HCT116 (cell line): ENCODE measurements around the gene ERN1.
"Not testable (repeated sequence)": the region's sequence is repeated elsewhere in the genome, so short reads cannot be mapped to it uniquely, and the experiment has no call there.

Experiments used
- CTCF ChIP-seq, 3 experiments: fragments of 200-600 bp in 1 of 3; sonication (generic) in 1 of 3; IDR thresholded peaks in 2 of 3; conservative IDR thresholded peaks in 1 of 3; 2 replicates each; pipeline ENCODE4 v1.5.1; 2012 to 2017; ENCODE audit warnings: low read depth in 2 of 3, low read length in 2 of 3, antibody characterized with exemption in 1 of 3, borderline replicate concordance in 1 of 3, control low read depth in 1 of 3, mild to moderate bottlenecking in 1 of 3, mixed read lengths in 1 of 3, mixed run types in 1 of 3, moderate library complexity in 1 of 3; ENCODE audit not compliant: insufficient read depth in 1 of 3
- ELF1 ChIP-seq: IDR thresholded peaks from 2 replicates; pipeline ENCODE4 v1.6.1; 2012; ENCODE audit warnings: low read depth, borderline replicate concordance
- EZH2 ChIP-seq: fragments of 200-600 bp; sonication (generic); IDR thresholded peaks from 2 replicates; pipeline ENCODE4 v1.6.1; 2017; ENCODE audit warnings: antibody characterized with exemption, mixed run types
- EZH2phosphoT487 ChIP-seq: fragments of 200-600 bp; IDR thresholded peaks from 2 replicates; pipeline ENCODE4 v1.6.1; 2018; ENCODE audit warnings: antibody characterized with exemption, borderline replicate concordance
- POLR2A ChIP-seq: IDR thresholded peaks from 2 replicates; pipeline ENCODE4 v1.7.0; 2011; ENCODE audit warnings: borderline replicate concordance; ENCODE audit not compliant: insufficient read depth, insufficient read length; ENCODE audit errors: extremely low read depth
- POLR2AphosphoS5 ChIP-seq: IDR thresholded peaks from 2 replicates; pipeline ENCODE4 v1.6.1; 2011; ENCODE audit warnings: mild to moderate bottlenecking, low read depth, low read length, moderate library complexity
- RAD21 ChIP-seq: IDR thresholded peaks from 2 replicates; pipeline ENCODE4 v1.6.1; 2012; ENCODE audit warnings: low read depth, mild to moderate bottlenecking
- TCF7L2 ChIP-seq: IDR thresholded peaks from 2 replicates; pipeline ENCODE4 v1.7.0; 2011; ENCODE audit warnings: borderline replicate concordance, inconsistent platforms; ENCODE audit not compliant: insufficient read depth, insufficient read length; ENCODE audit errors: extremely low read depth
- TF ChIP-seq, protein P1 (sequence below): IDR thresholded peaks from 2 replicates; pipeline ENCODE4 v1.6.1; 2012
- TF ChIP-seq, protein P2 (sequence below): IDR thresholded peaks from 2 replicates; pipeline ENCODE4 v1.6.1; 2012; ENCODE audit warnings: low read depth

DNA sequence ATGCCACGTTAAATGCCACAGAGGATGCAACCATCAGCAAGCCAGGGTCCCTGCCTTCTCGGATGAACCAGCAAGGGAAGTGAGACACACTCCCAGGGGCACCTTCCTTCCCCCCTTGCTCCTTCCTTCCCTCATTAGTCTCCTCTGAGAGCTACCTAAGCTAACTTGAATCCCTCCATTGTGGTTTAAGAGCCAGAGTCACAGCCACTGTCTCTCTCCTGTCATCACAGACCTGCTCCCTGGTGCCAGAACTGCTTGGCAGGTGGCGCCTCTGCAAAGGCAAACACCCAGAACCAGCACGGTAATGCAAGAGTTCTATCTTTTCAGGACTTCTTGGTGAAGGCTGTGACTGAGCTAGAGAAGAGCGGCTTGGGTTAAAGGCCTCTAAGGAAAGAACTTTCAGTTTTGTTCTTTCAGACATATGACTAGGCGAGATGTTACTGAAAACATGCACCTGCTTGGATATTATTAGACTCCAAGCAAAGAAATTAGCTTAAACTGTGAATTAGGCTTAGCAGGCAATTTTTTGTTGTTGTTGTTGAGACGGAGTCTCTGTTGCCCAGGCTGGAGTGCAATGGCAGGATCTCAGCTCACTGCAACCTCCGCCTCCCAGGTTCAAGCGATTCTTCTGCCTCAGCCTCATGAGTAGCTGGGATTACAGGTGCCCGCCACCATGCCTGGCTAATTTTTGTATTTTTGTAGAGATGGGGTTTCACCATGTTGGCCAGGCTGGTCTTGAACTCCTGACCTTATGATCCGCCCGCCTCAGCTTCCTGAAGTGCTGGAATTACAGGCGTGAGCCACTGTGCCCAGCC lies 8.8 kb downstream of the ERN1 start:
- TF ChIP-seq CTCF (IDR thresholded peaks at IDR 0.05 in 2 of 3, conservative IDR thresholded peaks at IDR 0.05 in 1 of 3; ENCODE audit: borderline replicate concordance in 1 of 3, insufficient read depth in 1 of 3, low read depth in 2 of 3, low read length in 2 of 3); ELF1; RAD21; POLR2A; POLR2AphosphoS5; TCF7L2; EZH2phosphoT487; EZH2: not testable (repeated sequence)
- TF ChIP-seq, protein P1, sequence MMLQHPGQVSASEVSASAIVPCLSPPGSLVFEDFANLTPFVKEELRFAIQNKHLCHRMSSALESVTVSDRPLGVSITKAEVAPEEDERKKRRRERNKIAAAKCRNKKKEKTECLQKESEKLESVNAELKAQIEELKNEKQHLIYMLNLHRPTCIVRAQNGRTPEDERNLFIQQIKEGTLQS = not testable (repeated sequence)
- TF ChIP-seq, protein P2, sequence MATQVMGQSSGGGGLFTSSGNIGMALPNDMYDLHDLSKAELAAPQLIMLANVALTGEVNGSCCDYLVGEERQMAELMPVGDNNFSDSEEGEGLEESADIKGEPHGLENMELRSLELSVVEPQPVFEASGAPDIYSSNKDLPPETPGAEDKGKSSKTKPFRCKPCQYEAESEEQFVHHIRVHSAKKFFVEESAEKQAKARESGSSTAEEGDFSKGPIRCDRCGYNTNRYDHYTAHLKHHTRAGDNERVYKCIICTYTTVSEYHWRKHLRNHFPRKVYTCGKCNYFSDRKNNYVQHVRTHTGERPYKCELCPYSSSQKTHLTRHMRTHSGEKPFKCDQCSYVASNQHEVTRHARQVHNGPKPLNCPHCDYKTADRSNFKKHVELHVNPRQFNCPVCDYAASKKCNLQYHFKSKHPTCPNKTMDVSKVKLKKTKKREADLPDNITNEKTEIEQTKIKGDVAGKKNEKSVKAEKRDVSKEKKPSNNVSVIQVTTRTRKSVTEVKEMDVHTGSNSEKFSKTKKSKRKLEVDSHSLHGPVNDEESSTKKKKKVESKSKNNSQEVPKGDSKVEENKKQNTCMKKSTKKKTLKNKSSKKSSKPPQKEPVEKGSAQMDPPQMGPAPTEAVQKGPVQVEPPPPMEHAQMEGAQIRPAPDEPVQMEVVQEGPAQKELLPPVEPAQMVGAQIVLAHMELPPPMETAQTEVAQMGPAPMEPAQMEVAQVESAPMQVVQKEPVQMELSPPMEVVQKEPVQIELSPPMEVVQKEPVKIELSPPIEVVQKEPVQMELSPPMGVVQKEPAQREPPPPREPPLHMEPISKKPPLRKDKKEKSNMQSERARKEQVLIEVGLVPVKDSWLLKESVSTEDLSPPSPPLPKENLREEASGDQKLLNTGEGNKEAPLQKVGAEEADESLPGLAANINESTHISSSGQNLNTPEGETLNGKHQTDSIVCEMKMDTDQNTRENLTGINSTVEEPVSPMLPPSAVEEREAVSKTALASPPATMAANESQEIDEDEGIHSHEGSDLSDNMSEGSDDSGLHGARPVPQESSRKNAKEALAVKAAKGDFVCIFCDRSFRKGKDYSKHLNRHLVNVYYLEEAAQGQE = not testable (repeated sequence)
